Sigmoid colon (tissue), 7 donors: ENCODE measurements around the gene C1orf35. TPM values are rescaled to one million over a fixed set of nuclear protein-coding genes. Genes with fewer than 3 reads are reported as not detected.
A peak's percentile ranks its signal among the peaks of the same experiment; 100 is the strongest.

Source experiments
- DNase-seq: peaks from one replicate; pipeline ENCODE4 v3.0.0-alpha.2; 2019
- H3K27ac ChIP-seq, 4 donors: fragments of 200-600 bp; sonication (generic); one replicate each; pipeline ENCODE4 v1.5.1; 2016 to 2019; ENCODE audit warnings: mild to moderate bottlenecking in 1 of 4
- H3K27me3 ChIP-seq, 3 donors: fragments of 200-600 bp; sonication (generic); one replicate each; pipeline ENCODE4 v1.5.1; 2019; ENCODE audit warnings: mild to moderate bottlenecking in 1 of 3
- H3K36me3 ChIP-seq, 4 donors: fragments of 200-600 bp; sonication (generic); one replicate each; pipeline ENCODE4 v1.5.1; 2016 to 2019
- H3K4me1 ChIP-seq, 4 donors: fragments of 200-600 bp; sonication (generic); one replicate each; pipeline ENCODE4 v1.5.1; 2017 to 2019
- H3K4me3 ChIP-seq, 4 donors: fragments of 200-600 bp; sonication (generic); one replicate each; pipeline ENCODE4 v1.5.1; 2017 to 2019; ENCODE audit warnings: mild to moderate bottlenecking in 2 of 4, moderate library complexity in 1 of 4
- H3K9me3 ChIP-seq, 4 donors: fragments of 200-600 bp in 3 of 4; sonication (generic) in 3 of 4; one replicate each; pipeline versions ENCODE4 v1.5.1 to v1.6.1; 2013 to 2019
- CTCF ChIP-seq, 4 experiments: fragments of 450-650 bp in 3 of 4; fragments of 200-600 bp in 1 of 4; IDR thresholded peaks; one replicate each; pipeline ENCODE4 v1.5.1; 2016 to 2019; ENCODE audit warnings: antibody characterized with exemption in 4 of 4, mild to moderate bottlenecking in 3 of 4, moderate library complexity in 2 of 4
- EP300 ChIP-seq, 4 donors: sonication (generic); formaldehyde crosslinking; IDR thresholded peaks; one replicate each; pipeline ENCODE4 v1.6.1; 2017; ENCODE audit warnings: antibody characterized with exemption in 4 of 4
- POLR2A ChIP-seq, 2 donors: fragments of 450-650 bp; IDR thresholded peaks; one replicate each; pipeline ENCODE4 v1.6.1; 2016; ENCODE audit warnings: antibody characterized with exemption in 2 of 2, mild to moderate bottlenecking in 2 of 2, moderate library complexity in 2 of 2
- POLR2AphosphoS5 ChIP-seq, 4 donors: sonication (generic); formaldehyde crosslinking; IDR thresholded peaks; one replicate each; pipeline ENCODE4 v1.6.1; 2017; ENCODE audit warnings: antibody characterized with exemption in 4 of 4
- WGBS, 2 donors: extraction: QIAGEN DNeasy Blood & Tissue Kit; methylation state at CpG; one replicate each; pipeline ENCODE4 v1.1.7; 2013; 5-methylcytosine and 5-hydroxymethylcytosine counted together
- intact Hi-C: fragments of 100-400 bp; cut with DNase I; formaldehyde crosslinking; loops from one replicate; pipeline ENCODE4 v1.15.1; 2023
- polyA plus RNA-seq, 3 donors: library from polyadenylated mRNA; stranded (reverse); fragments of 200-250 nt; gene quantifications; one replicate each; pipeline ENCODE4 v1.2.3, GENCODE V29; 2013
- total RNA-seq, 4 donors: library from RNA; depleted of rRNA; stranded (reverse); fragments of >200 nt; gene quantifications; one replicate each; pipeline ENCODE4 v1.1.0, GENCODE V29; 2016
- donor health status: healthy with polysubstance abuse.
- donor health status: Bipolar disorder and iron deficiency.
- donor health status: healthy.

C1orf35 gene
- total and polyA plus RNA-seq, 7 donors, result 7.8 to 18.1 (median 11.4) TPM

- H3K27ac ChIP-seq, result no peak overlapping the region
- H3K4me3 ChIP-seq, result no peak overlapping the region
- TF ChIP-seq POLR2A (IDR thresholded peaks at IDR 0.05) (no peak), EP300 (IDR thresholded peaks at IDR 0.05) (no peak), CTCF (IDR thresholded peaks at IDR 0.05) (no peak), POLR2AphosphoS5 (IDR thresholded peaks at IDR 0.05) (no peak)
- intact Hi-C loops, result no loop called here
- 88% methylated on average over 13 of the region's 13 CpGs for WGBS, 2 donors
- peaks cover 0 to 6% (median 3%) of the 10 kb centered on the region in 4 donors for H3K9me3 ChIP-seq
- peaks cover 0 to 61% (median 42%) of the 10 kb centered on the region in 4 donors for H3K4me1 ChIP-seq
- peaks cover 9 to 27% (median 26%) of the 10 kb centered on the region in 4 donors for H3K36me3 ChIP-seq
- DNase-seq, result peak; percentile 21
- no peaks in the 10 kb centered on the region for H3K27me3 ChIP-seq
These were observed 8.6 kb downstream of the C1orf35 start for GRCh38 chr1:228094432-228095016.

GRCh38 chr1:228093050-228093906, 9.8 kb downstream of the C1orf35 start:
- intact Hi-C loops, result no loop called here

GRCh38 chr1:228092342-228093049, 10.6 kb downstream of the C1orf35 start:
- Histone ChIP-seq H3K36me3 (peaks cover 0 to 7% (median 6%) of the 10 kb centered on the region in 4 donors), H3K27me3 (no peaks in the 10 kb centered on the region), H3K4me3 (no peak overlapping the region), H3K4me1 (peaks cover 0 to 80% (median 62%) of the 10 kb centered on the region in 4 donors), H3K9me3 (peaks cover 0 to 6% (median 3%) of the 10 kb centered on the region in 4 donors), H3K27ac (no peak overlapping the region)
- TF ChIP-seq POLR2AphosphoS5 (IDR thresholded peaks at IDR 0.05) (no peak), POLR2A (IDR thresholded peaks at IDR 0.05) (no peak), CTCF (IDR thresholded peaks at IDR 0.05) (no peak), EP300 (IDR thresholded peaks at IDR 0.05) (no peak)
- DNase-seq, result peak; percentile 32
- 89 to 94% methylated on average over 11 of the region's 11 CpGs for WGBS, 2 donors
- intact Hi-C loops, result no loop called here

More at GRCh38 chr1:228093050-228093906, 9.8 kb downstream of the C1orf35 start:
- Histone ChIP-seq H3K4me1 (peaks cover 0 to 74% (median 55%) of the 10 kb centered on the region in 4 donors), H3K36me3 (peaks cover 4 to 15% (median 14%) of the 10 kb centered on the region in 4 donors), H3K4me3 (no peak overlapping the region), H3K9me3 (peaks cover 0 to 6% (median 3%) of the 10 kb centered on the region in 4 donors), H3K27ac (no peak overlapping the region), H3K27me3 (no peaks in the 10 kb centered on the region)
- no peak for TF ChIP-seq EP300 (IDR thresholded peaks at IDR 0.05)
- WGBS, 2 donors, result 94 to 97% methylated on average over 20 of the region's 20 CpGs
- peak; percentile 47 for DNase-seq

- Histone ChIP-seq H3K4me3 (no peak overlapping the region), H3K27me3 (no peaks in the 10 kb centered on the region), H3K9me3 (peaks cover 0 to 6% (median 3%) of the 10 kb centered on the region in 4 donors), H3K27ac (no peak overlapping the region), H3K36me3 (no peaks in the 10 kb centered on the region), H3K4me1 (peaks cover 3 to 82% (median 74%) of the 10 kb centered on the region in 4 donors)
- intact Hi-C loops, result no loop called here
- 67 to 75% methylated on average over 4 of the region's 4 CpGs for WGBS, 2 donors
- TF ChIP-seq EP300 (IDR thresholded peaks at IDR 0.05), result no peak
- TF ChIP-seq CTCF (IDR thresholded peaks at IDR 0.05), result no peak
- no peak for DNase-seq
These were observed 12.0 kb downstream of the C1orf35 start for GRCh38 chr1:228091084-228091483.
